B cell (primary cell): ENCODE results near the gene BMP10. TPM values are rescaled to one million over a fixed set of nuclear protein-coding genes. Genes with fewer than 3 reads are reported as not detected.

ENCODE experiments used
- ATAC-seq: fragments of 200-7000 bp; cut with Tn5 transposase; one replicate; pipeline ENCODE4 v1.10.0; 2021; ENCODE audit warnings: low read depth, mild to moderate bottlenecking, moderate number of reproducible peaks, moderate library complexity
- CTCF ChIA-PET: fragments of 350-600 bp; sonication (Branson Sonifier 250); formaldehyde crosslinking; loops from one replicate; lab custom pipeline; 2021; ENCODE audit warnings: antibody characterized with exemption, inconsistent platforms; lab: Charles Lee
- POLR2A ChIA-PET: fragments of 350-600 bp; sonication (Branson Sonifier 250); formaldehyde crosslinking; loops from one replicate; lab custom pipeline; 2021; ENCODE audit warnings: antibody characterized with exemption; lab: Charles Lee
- DNase-seq: peaks from one replicate; pipeline ENCODE4 v3.0.0; 2013
- H2AFZ ChIP-seq: 2 replicates; pipeline ENCODE4 v1.6.1; 2012; ENCODE audit warnings: mild to moderate bottlenecking, low read depth, low read length; ENCODE audit not compliant: insufficient read depth, poor library complexity, severe bottlenecking
- H3K27ac ChIP-seq, 2 donors: 1 replicate in 1 of 2; 2 replicates in 1 of 2; pipeline ENCODE4 v1.5.1; 2012 to 2013; ENCODE audit warnings: low read length in 2 of 2, mild to moderate bottlenecking in 2 of 2, moderate library complexity in 1 of 2
- H3K27me3 ChIP-seq, 4 experiments: fragments of 200-600 bp in 1 of 4; sonication (generic) in 1 of 4; replicated peaks in 1 of 4; 1 replicate in 2 of 4; 2 replicates in 2 of 4; pipeline versions ENCODE4 v1.6.1 to v1.7.0; 2013 to 2016; ENCODE audit warnings: low read length in 3 of 4, mild to moderate bottlenecking in 2 of 4, mixed read lengths in 1 of 4, moderate library complexity in 1 of 4; ENCODE audit not compliant: insufficient read depth in 4 of 4, control insufficient read depth in 3 of 4; ENCODE audit errors: control extremely low read depth in 1 of 4
- H3K36me3 ChIP-seq, 2 experiments: replicated peaks in 1 of 2; 1 replicate in 1 of 2; 2 replicates in 1 of 2; pipeline versions ENCODE4 v1.6.1 to v1.7.1; 2013; ENCODE audit warnings: low read length in 1 of 2; ENCODE audit not compliant: insufficient read depth in 2 of 2, control insufficient read depth in 1 of 2; ENCODE audit errors: control extremely low read depth in 1 of 2, extremely low read depth in 1 of 2
- H3K4me1 ChIP-seq, 2 donors: fragments of 200-600 bp in 1 of 2; sonication (generic) in 1 of 2; 1 replicate in 1 of 2; 2 replicates in 1 of 2; pipeline versions ENCODE4 v1.5.1 to v1.6.1; 2013 to 2017; ENCODE audit warnings: low read length in 2 of 2; ENCODE audit not compliant: control insufficient read depth in 2 of 2, insufficient read depth in 2 of 2
- H3K4me2 ChIP-seq: replicated peaks from 2 replicates; pipeline ENCODE3; 2012; ENCODE audit warnings: mild to moderate bottlenecking, low read depth, low read length; ENCODE audit not compliant: poor library complexity, severe bottlenecking
- H3K4me3 ChIP-seq, 5 experiments: fragments of 200-600 bp in 1 of 5; sonication (generic) in 1 of 5; 1 replicate in 3 of 5; 2 replicates in 2 of 5; pipeline versions ENCODE4 v1.5.1 to v1.7.0; 2011 to 2016; ENCODE audit warnings: low read length in 4 of 5, mild to moderate bottlenecking in 4 of 5, low read depth in 2 of 5, control low read depth in 1 of 5, moderate library complexity in 1 of 5; ENCODE audit not compliant: insufficient read depth in 1 of 5; ENCODE audit errors: control extremely low read depth in 1 of 5, extremely low read depth in 1 of 5
- H3K79me2 ChIP-seq: fragments of 200-600 bp; sonication (generic); one replicate; pipeline ENCODE4 v1.6.0; 2016; ENCODE audit warnings: low read length; ENCODE audit not compliant: control insufficient read depth, insufficient read depth
- H3K9ac ChIP-seq: fragments of 200-600 bp; sonication (generic); 2 replicates; pipeline ENCODE4 v1.6.1; 2017; ENCODE audit warnings: mild to moderate bottlenecking, low read length, moderate library complexity
- H3K9me3 ChIP-seq, 3 donors: one replicate each; pipeline versions ENCODE4 v1.6.1 to v1.7.1; 2013; ENCODE audit warnings: low read length in 2 of 3; ENCODE audit not compliant: control insufficient read depth in 2 of 3, insufficient read depth in 1 of 3; ENCODE audit errors: control extremely low read depth in 1 of 3
- H4K20me1 ChIP-seq: 2 replicates; pipeline ENCODE4 v1.6.0; 2012; ENCODE audit warnings: mild to moderate bottlenecking, low read length; ENCODE audit not compliant: insufficient read depth, control insufficient read depth, poor library complexity, severe bottlenecking
- H3K27ac Mint-ChIP-seq: one replicate; pipeline ENCODE4 v1.8.0; 2021; ENCODE audit warnings: mixed read lengths
- H3K27me3 Mint-ChIP-seq: one replicate; pipeline ENCODE4 v1.8.0; 2021; ENCODE audit warnings: mixed read lengths
- H3K4me1 Mint-ChIP-seq: one replicate; pipeline ENCODE4 v1.8.0; 2021; ENCODE audit warnings: mixed read lengths
- H3K4me3 Mint-ChIP-seq: one replicate; pipeline ENCODE4 v1.8.0; 2021; ENCODE audit warnings: mixed read lengths
- H3K9me3 Mint-ChIP-seq: one replicate; pipeline ENCODE4 v1.8.0; 2022; ENCODE audit warnings: mixed read lengths; ENCODE audit not compliant: insufficient read depth
- CTCF ChIP-seq: fragments of 200-600 bp; IDR thresholded peaks from one replicate; pipeline ENCODE4 v1.8.0; 2022; ENCODE audit warnings: antibody characterized with exemption, mild to moderate bottlenecking
- EZH2 ChIP-seq: IDR thresholded peaks from 2 replicates; pipeline ENCODE4 v1.6.1; 2012; ENCODE audit warnings: borderline replicate concordance, low read depth, mild to moderate bottlenecking, moderate library complexity, low read length; ENCODE audit not compliant: insufficient read depth, poor library complexity, severe bottlenecking
- WGBS: methylation state at CpG from one replicate; pipeline ENCODE4 v1.1.5; 2013; ENCODE audit warnings: missing lambda C conversion rate; ENCODE audit not compliant: insufficient coverage; 5-methylcytosine and 5-hydroxymethylcytosine counted together
- intact Hi-C: fragments of 100-400 bp; cut with micrococcal nuclease; formaldehyde crosslinking; loops from one replicate; pipeline ENCODE4 v1.10.0; 2022
- polyA plus RNA-seq: library from polyadenylated mRNA; depleted of rRNA; stranded (reverse); fragments of >200 nt; gene quantifications from 2 replicates; pipeline ENCODE4 v1.2.3, GENCODE V29; 2012
- total RNA-seq, 2 donors: library from RNA; stranded (reverse); fragments of 120-200 nt in 1 of 2; gene quantifications; 1 replicate in 1 of 2; 2 replicates in 1 of 2; pipeline versions ENCODE4 v1.2.3 to v1.2.4, GENCODE V29; 2013 to 2022

The BMP10 gene
- total and polyA plus RNA-seq, 2 donors (not counting 1 experiment from before 2014, with no cell fraction given) = not detected

- Mint-ChIP-seq H3K4me1 (peaks cover 24% of the 10 kb centered on the region), H3K27ac (no peak overlapping the region), H3K27me3 (no peaks in the 10 kb centered on the region), H3K9me3 (no peaks in the 10 kb centered on the region), H3K4me3 (no peak overlapping the region)
- 91% methylated on average over 1 of the region's 1 CpG for WGBS
- CTCF ChIA-PET = interaction anchor here (0.6 to 3.9 kb wide), 7 partner anchors 14 to 448 kb away, joined by 3 to 21 read pairs (median 7); no protein-coding TSS in a partner anchor
- Histone ChIP-seq H3K79me2 (no peaks in the 10 kb centered on the region), H3K4me2 (no peak overlapping the region), H2AFZ (no peak overlapping the region), H4K20me1 (no peaks in the 10 kb centered on the region), H3K27ac (no peak overlapping the region), H3K4me1 (peaks cover 20 to 29% of the 10 kb centered on the region in 2 donors), H3K4me3 (no peak overlapping the region), H3K27me3 (no peaks in the 10 kb centered on the region), H3K9me3 (peaks cover 0 to 5% (median 0%) of the 10 kb centered on the region in 3 donors), H3K36me3 (no peaks in the 10 kb centered on the region), H3K9ac (no peak overlapping the region)
- POLR2A ChIA-PET = no interaction called here
- intact Hi-C loops = no loop called here
- ATAC-seq (no peak), DNase-seq (no peak)
- TF ChIP-seq CTCF (no peak), EZH2 (no peak)
Measured at GRCh38 chr2:68911709-68912108, 40.5 kb upstream of the BMP10 start.

DNA sequence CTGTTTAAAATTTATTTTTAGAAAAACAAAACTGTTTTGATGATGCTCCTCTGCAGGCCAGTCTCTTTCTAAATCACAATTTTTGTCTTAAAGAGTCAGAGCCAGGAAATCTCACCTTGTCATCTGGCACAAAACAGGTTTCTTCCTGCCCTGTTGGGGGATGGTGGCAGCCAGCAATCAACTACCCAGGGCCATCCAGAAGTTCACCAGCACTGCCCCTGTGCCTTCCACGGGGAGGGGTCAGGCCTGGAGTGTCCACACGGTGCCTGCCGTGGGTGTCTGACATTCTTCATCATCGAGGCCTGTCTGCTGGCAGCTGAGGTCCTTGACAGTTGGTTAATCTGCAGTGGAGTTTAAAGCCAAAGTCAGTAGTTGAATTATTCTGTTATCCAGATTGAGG is 40.0 kb upstream of the BMP10 start:
- 71% methylated on average over 4 of the region's 4 CpGs for WGBS
- no peak for DNase-seq
- no peak for ATAC-seq
- H3K36me3 ChIP-seq = no peaks in the 10 kb centered on the region
- no peaks in the 10 kb centered on the region for H3K79me2 ChIP-seq
- Mint-ChIP-seq H3K9me3 (no peaks in the 10 kb centered on the region), H3K27ac (no peak overlapping the region), H3K4me1 (peaks cover 28% of the 10 kb centered on the region), H3K4me3 (no peak overlapping the region), H3K27me3 (no peaks in the 10 kb centered on the region)
- intact Hi-C loops = no loop called here
- H3K27ac ChIP-seq = no peak overlapping the region
- no peaks in the 10 kb centered on the region for H4K20me1 ChIP-seq
- no peak overlapping the region for H3K9ac ChIP-seq
- no peak overlapping the region for H3K4me3 ChIP-seq
- ChIA-PET POLR2A (no interaction called here), CTCF (interaction anchor here (0.6 to 3.9 kb wide), 5 partner anchors 14 to 448 kb away, joined by 3 to 21 read pairs (median 14); no protein-coding TSS in a partner anchor)
- H3K4me1 ChIP-seq = peaks cover 24 to 29% of the 10 kb centered on the region in 2 donors
- H3K27me3 ChIP-seq = no peaks in the 10 kb centered on the region
- TF ChIP-seq EZH2 = no peak
- no peak overlapping the region for H3K4me2 ChIP-seq
- peaks cover 0 to 5% (median 0%) of the 10 kb centered on the region in 3 donors for H3K9me3 ChIP-seq
- H2AFZ ChIP-seq = no peak overlapping the region
